GM20000 (cell line): ENCODE measurements around the gene SLC4A4.

Source experiments
- DNase-seq: peaks from one replicate; pipeline ENCODE4 v3.0.0; 2012; ENCODE audit warnings: low spot score
- TF ChIP-seq, protein P1 (sequence below): IDR thresholded peaks from 2 replicates; pipeline ENCODE4 v1.5.1; 2012; ENCODE audit warnings: mild to moderate bottlenecking, control low read depth; ENCODE audit errors: extremely low read depth, missing control alignments

SLC4A4 gene

DNA sequence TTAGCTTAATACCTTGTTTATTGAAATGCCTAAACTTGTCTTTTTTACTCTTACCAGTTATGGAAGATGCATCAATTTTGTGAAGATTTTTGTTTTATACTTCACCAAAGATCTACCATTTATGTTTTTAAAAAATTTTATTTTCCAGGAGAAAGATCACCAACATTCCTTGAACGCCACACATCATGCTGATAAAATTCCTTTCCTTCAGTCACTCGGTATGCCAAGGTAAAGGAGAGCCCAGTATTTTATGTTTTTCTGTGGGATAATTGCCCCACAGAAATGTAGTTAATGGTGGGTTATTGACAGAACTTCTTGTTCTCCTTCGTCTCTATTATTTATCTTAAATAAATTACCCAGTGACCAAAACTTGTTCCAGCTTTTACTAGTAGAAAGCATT, 228.0 kb downstream of the SLC4A4 start:
- TF ChIP-seq, protein P1, sequence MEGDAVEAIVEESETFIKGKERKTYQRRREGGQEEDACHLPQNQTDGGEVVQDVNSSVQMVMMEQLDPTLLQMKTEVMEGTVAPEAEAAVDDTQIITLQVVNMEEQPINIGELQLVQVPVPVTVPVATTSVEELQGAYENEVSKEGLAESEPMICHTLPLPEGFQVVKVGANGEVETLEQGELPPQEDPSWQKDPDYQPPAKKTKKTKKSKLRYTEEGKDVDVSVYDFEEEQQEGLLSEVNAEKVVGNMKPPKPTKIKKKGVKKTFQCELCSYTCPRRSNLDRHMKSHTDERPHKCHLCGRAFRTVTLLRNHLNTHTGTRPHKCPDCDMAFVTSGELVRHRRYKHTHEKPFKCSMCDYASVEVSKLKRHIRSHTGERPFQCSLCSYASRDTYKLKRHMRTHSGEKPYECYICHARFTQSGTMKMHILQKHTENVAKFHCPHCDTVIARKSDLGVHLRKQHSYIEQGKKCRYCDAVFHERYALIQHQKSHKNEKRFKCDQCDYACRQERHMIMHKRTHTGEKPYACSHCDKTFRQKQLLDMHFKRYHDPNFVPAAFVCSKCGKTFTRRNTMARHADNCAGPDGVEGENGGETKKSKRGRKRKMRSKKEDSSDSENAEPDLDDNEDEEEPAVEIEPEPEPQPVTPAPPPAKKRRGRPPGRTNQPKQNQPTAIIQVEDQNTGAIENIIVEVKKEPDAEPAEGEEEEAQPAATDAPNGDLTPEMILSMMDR: no peak
- no peak for DNase-seq

DNA sequence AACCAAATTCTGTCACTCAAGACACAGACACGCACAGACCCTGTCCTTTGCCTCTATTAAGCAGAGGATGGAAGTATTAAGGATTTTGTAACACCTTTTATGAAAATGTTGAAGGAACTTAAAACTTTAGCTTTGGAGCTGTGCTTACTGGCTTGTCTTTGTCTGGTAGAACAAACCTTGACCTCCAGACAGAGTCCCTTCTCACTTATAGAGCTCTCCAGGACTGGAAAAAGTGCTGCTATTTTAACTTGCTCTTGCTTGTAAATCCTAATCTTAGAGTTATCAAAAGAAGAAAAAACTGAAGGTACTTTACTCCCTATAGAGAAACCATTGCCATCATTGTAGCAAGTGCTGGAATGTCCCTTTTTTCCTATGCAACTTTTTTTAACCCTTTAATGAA, 229.3 kb downstream of the SLC4A4 start:
- TF ChIP-seq, protein P1: no peak
- DNase-seq: no peak

DNA sequence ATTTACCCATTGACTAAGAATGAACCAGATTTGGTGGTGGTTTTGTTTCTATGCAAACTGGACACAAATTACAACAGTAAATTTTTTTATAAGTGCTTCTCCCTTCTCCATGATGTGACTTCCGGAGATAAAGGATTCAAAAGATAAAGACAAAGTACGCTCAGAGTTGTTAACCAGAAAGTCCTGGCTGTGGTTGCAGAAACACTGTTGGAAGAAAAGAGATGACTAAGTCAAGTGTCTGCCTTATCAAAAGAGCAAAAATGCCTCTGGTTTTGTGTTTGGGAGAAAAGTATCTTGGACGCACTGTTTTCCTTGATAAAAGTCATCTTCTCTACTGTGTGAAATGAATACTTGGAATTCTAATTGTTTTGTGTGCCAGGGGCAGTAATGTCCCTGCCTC, 231.7 kb downstream of the SLC4A4 start:
- TF ChIP-seq, protein P1: no peak
- no peak for DNase-seq

DNA sequence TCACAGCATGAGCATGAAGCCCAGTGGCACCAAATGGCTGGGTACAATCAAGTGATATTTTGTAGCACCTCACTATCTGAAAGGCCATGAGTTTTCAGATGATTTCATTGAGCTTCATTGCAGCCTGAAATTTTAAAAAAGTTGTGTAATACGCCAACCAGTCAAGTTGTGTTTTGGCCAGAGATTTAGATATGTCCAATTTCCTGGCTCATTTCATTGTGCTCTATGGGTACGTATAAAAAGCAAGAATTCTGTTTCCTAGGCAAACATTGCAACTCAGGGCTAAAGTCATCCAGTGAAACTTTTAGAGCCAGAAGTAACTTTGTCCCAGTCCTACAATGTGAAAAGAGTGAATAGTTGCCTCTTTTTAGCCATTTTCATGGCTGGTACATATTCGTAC, 232.5 kb downstream of the SLC4A4 start:
- DNase-seq: no peak
- TF ChIP-seq, protein P1: no peak

DNA sequence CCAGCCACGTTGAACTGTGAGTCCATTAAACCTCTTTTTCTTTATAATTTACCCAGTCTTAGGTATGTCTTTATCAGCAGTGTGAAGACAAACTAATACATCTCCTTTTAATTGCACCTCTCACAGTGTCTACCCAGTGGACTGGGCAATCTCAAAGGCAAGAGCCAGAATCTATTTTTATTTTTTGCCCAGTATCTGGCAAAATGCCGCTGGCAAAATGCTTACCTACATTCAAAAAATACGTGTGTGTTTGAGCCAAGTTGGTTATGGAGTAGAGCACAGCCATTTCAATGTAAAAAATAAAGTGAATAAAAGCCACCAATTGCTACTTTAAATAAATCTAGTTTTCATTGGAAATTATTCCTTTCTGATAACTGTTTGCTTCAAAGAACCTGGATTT, 245.2 kb downstream of the SLC4A4 start:
- TF ChIP-seq, protein P1: no peak

DNA sequence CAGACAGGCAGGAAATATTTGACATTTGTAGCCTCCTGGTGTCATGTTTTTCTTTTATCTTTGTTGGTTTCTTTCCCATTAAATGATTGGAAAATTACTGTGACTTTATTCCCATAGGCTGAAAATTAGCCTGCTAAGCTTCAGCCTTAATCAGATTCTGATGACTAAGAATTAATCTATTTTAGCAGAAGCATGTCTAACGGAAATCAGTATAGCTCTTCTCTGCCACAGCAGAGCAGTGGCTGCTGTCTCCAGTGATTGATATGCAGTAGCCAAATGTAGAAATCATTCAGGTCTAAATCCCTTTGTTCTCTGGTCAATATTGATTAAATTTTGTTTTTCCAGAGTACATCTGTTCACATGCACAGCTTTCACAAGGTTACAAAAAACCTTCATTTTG, 245.8 kb downstream of the SLC4A4 start:
- no peak for DNase-seq
- TF ChIP-seq, protein P1: no peak

More for the DNA sequence above, 245.2 kb downstream of the SLC4A4 start:
- DNase-seq: no peak

DNA sequence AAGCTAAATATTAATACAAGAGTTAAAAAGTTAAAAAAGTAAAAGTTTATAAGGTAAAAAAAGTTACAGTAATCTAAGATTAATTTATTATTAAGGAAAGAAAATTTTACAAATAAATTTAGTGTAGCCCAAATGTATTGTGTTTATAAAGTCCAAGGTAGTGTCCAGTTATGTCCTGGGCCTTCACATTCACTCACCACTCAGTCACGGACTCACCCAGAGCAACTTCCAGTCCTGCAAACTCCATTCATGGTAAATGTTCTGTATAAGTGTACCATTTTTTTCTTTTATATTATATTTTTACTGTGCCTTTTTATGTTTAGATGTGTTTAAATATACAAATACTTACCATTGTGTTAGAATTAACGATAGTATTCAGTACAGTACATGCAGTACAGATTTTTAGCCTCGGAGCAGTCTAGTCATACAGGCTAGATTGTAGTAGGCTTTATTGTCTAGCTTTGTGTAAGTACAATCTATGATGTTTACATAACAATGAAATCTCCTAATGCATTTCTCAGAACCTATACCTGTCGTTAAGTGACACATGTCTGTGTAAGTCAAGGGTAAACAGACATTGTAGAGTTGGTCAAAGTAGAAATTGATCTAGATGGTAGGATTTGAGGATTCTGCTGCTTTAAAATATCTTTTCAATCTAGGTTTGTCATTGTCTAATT, 247.4 kb downstream of the SLC4A4 start:
- TF ChIP-seq, protein P1: no peak
- DNase-seq: no peak
